ENCODE data around the gene ZNF625. TPM values are rescaled to one million over a fixed set of nuclear protein-coding genes. Genes with fewer than 3 reads are reported as not detected.

Gene ZNF625
- total RNA-seq, 6 experiments from 2014 or later: 3.4 to 7.7 (median 4.6) TPM

DNA sequence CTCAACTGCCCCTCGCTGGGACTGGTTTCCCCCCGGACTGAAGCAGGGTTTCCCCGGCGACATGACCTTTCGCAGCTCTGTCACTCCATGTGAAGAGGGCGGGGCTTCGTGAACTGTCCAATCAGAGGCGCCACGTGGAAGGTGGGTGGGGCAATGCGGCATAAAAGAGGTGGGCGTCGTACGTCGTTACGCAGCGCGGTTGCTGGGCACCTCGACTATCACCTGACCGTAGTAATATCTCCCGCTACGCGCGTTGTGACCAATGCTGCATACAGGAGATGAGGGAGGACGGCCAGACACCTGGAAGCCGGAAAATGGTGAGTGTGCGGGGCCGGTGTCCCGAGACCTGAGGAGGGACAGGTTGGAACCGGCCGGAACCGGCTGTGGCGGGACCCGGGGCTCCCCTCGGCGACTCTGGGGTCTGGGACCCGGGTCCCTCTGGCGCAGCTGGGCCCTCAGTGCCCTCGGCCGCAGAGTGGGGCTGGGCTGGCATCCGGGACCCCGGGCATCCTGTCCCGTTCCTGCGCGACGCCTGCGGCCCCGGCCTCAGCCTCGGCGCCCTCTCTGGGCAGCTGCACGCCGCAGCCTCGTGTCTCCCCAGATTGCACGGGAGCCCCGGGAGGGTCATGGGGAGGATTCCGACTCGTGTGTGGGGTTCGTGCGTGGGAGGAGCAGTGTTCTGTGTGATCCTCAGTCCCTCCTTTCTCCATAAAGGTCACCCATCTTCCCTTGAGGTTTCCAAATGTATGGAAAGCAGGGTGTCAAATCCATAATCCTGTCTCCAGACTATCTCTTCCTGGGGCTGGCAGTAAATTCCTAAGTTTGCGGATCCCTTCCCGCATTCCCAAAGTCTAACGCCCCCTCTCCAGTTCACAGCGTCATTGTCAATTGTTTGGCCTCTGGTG lies 38.5 kb upstream of the ZNF625 start:
- Mint-ChIP-seq H3K4me3 (no peak overlapping the region), H3K9me3 (peaks cover 90% of the 10 kb centered on the region)
- DNase-seq: no peak

DNA sequence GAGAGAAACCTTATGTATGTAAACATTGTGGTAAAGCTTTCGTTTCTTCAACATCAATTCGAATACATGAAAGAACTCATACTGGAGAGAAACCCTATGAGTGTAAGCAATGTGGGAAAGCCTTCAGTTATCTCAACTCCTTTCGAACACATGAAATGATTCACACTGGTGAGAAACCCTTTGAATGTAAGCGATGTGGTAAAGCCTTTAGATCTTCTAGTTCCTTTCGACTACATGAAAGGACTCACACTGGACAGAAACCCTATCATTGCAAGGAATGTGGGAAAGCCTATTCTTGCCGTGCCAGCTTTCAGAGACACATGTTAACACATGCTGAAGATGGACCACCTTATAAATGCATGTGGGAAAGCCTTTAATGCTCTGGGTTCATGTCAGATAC lies 31.1 kb upstream of the ZNF625 start:
- Mint-ChIP-seq H3K36me3 (ENCODE audit: low read depth) (peaks cover 85% of the 10 kb centered on the region), H3K4me1 (ENCODE audit: low read depth) (no peaks in the 10 kb centered on the region), H3K27me3 (ENCODE audit: insufficient read depth) (0 out of 2 replicates have a peak, but pooled peaks cover 2% of the 10 kb centered on the region), H3K27ac (no peak overlapping the region), H3K9me3 (peaks cover 93% of the 10 kb centered on the region), H3K4me3 (no peak overlapping the region)
- TF ChIP-seq, protein P1, sequence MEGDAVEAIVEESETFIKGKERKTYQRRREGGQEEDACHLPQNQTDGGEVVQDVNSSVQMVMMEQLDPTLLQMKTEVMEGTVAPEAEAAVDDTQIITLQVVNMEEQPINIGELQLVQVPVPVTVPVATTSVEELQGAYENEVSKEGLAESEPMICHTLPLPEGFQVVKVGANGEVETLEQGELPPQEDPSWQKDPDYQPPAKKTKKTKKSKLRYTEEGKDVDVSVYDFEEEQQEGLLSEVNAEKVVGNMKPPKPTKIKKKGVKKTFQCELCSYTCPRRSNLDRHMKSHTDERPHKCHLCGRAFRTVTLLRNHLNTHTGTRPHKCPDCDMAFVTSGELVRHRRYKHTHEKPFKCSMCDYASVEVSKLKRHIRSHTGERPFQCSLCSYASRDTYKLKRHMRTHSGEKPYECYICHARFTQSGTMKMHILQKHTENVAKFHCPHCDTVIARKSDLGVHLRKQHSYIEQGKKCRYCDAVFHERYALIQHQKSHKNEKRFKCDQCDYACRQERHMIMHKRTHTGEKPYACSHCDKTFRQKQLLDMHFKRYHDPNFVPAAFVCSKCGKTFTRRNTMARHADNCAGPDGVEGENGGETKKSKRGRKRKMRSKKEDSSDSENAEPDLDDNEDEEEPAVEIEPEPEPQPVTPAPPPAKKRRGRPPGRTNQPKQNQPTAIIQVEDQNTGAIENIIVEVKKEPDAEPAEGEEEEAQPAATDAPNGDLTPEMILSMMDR (IDR thresholded peaks at IDR 0.05): no peak
- no peak for DNase-seq

More for the DNA sequence above, 38.5 kb upstream of the ZNF625 start:
- H3K27me3 Mint-ChIP-seq (ENCODE audit: insufficient read depth): peaks cover 5% of the 10 kb centered on the region
- peaks cover 67% of the 10 kb centered on the region for H3K36me3 Mint-ChIP-seq (ENCODE audit: low read depth)
- TF ChIP-seq, protein P1 (IDR thresholded peaks at IDR 0.05): no peak
- H3K4me1 Mint-ChIP-seq (ENCODE audit: low read depth): no peaks in the 10 kb centered on the region
- H3K27ac Mint-ChIP-seq: no peak overlapping the region

DNA sequence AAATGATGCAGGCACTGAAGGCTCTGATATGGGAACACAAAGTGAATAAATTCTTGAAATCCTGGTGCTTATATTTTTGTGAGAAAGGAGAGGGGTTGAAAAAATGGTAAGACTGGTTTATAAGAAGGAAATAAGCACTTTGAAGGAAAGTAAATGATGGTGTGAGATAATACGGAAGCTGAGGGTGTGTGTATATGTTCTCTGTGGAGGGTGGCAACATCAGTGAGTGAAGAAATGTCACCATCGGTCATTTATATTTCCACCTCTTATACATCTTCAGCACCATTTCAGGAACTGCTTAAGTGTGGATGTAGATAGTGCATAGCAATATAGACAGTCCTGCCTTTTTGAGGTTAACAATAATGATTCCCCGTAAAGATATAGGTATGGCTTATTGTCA lies 23.8 kb upstream of the ZNF625 start:
- peaks cover 78% of the 10 kb centered on the region for H3K9me3 Mint-ChIP-seq
- H3K4me3 Mint-ChIP-seq: no peak overlapping the region
- no peak overlapping the region for H3K27ac Mint-ChIP-seq
- TF ChIP-seq, protein P1 (IDR thresholded peaks at IDR 0.05): no peak
- peaks cover 73% of the 10 kb centered on the region for H3K36me3 Mint-ChIP-seq (ENCODE audit: low read depth)
- no peaks in the 10 kb centered on the region for H3K4me1 Mint-ChIP-seq (ENCODE audit: low read depth)
- no peak for DNase-seq
- no peaks in the 10 kb centered on the region; the same call in 1 of the 2 replicates for H3K27me3 Mint-ChIP-seq (ENCODE audit: insufficient read depth)

DNA sequence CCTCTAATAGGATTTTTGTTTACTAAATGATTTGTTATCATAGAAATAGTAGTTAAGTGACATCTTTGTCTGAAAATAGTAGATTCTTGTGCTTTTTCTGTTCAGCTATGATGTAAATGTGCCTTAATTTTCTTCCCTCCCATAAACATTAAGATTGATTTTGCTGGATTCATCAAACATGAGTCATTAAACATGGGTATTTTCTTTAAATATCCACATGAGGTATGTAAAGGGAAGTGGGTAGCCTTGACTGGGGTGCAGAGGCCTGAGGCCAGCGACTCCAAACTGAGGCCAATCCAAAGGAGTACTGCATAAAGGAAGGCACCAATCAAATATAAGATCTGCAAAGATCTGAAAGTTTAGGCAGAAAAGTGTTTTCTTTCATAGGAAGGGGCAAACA lies 10.1 kb upstream of the ZNF625 start:
- TF ChIP-seq, protein P1 (IDR thresholded peaks at IDR 0.05): no peak
- Mint-ChIP-seq H3K4me3 (no peak overlapping the region; the same call in 1 of the 2 replicates), H3K36me3 (ENCODE audit: low read depth) (peaks cover 40% of the 10 kb centered on the region), H3K27me3 (ENCODE audit: insufficient read depth) (no peaks in the 10 kb centered on the region; the same call in 1 of the 2 replicates), H3K4me1 (ENCODE audit: low read depth) (peaks cover 19% of the 10 kb centered on the region), H3K9me3 (peaks cover 9% of the 10 kb centered on the region; the same call in 1 of the 2 replicates), H3K27ac (peak overlapping the region; percentile 77)
- DNase-seq: no peak

DNA sequence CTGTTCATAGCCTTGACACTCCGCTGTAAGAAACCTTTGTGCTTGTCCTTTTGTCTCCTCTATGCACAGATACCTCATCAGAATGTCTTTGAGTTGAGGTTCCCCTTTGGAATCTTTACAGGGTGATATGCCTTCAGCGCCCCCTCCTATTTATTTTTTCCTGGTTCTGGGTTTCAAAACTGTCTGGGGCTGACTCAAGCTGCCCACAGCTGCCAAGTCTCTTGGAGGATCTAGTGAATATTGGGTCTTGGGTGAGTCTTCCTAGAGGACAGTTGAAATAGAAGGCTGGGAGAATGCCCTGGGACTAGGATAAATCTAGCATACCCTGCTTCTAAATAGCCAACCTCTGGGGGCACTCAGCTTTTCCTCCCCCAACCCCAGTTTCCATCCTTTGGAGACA lies 7.3 kb upstream of the ZNF625 start:
- DNase-seq: no peak
- Mint-ChIP-seq H3K27me3 (ENCODE audit: insufficient read depth) (no peaks in the 10 kb centered on the region; the same call in 1 of the 2 replicates), H3K36me3 (ENCODE audit: low read depth) (peaks cover 34% of the 10 kb centered on the region), H3K4me3 (peak overlapping the region; percentile 95), H3K9me3 (peaks cover 3% of the 10 kb centered on the region; the same call in 1 of the 2 replicates), H3K4me1 (ENCODE audit: low read depth) (peaks cover 19% of the 10 kb centered on the region), H3K27ac (peak overlapping the region; percentile 96)
- TF ChIP-seq, protein P1 (IDR thresholded peaks at IDR 0.05): no peak

Measured in HFFc6 (cell line).